ENCODE measurements around the gene TP53RK. TPM values are rescaled to one million over a fixed set of nuclear protein-coding genes. Genes with fewer than 3 reads are reported as not detected.

TP53RK gene
- total RNA-seq, 1 donor from 2014 or later, result 15.9 TPM

DNA sequence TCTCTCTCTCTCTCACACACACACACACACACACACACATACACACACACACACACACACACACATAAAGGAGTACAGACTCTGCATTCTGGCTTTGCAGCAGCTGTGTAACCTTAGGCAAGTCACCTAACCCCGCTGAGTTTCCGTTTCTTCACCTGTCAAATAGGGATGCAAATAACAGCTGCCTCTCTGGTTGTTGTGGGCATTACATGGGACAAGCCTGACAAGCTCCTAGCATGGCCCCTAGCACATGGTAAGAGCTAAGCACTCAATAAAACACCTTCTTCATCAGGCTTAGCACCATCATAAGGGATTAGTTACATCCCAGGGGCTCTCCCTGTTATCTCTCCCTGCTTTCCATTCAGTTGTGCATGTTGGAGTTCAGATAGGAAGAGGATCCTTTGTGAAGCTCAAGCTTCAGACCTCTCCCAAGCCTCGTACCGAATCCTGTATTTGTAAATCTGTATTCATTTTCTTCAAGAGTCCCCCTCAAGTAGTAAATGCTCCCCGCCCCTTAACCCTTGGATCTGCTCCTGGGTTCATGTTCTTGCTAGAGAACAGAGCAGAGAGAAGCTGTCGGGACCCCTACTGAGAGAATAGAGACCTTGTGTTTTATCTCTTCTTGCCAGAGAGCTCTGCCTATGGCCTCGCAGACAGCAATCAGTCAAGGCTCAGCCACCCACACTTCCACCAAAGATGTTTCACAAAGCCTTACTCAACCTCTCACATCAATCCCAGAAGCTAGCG lies 40.2 kb downstream of the TP53RK start:
- Mint-ChIP-seq H3K4me3 (no peak overlapping the region), H3K4me1 (peaks cover 40% of the 10 kb centered on the region), H3K36me3 (no peaks in the 10 kb centered on the region), H3K27ac (peak overlapping the region; percentile 14), H3K9me3 (no peaks in the 10 kb centered on the region), H3K27me3 (ENCODE audit: insufficient read depth, low read depth) (peaks cover 4% of the 10 kb centered on the region)
- Histone ChIP-seq H3K4me2 (peak overlapping the region; percentile 43), H3K27me3 (peaks cover 46% of the 10 kb centered on the region), H2AFZ (replicated peaks) (no peak overlapping the region), H3K4me3 (no peak overlapping the region), H4K20me1 (ENCODE audit: low read depth) (peaks cover 16% of the 10 kb centered on the region), H3K36me3 (no peaks in the 10 kb centered on the region), H3K79me2 (ENCODE audit: low read depth) (no peaks in the 10 kb centered on the region), H3K9ac (no peak overlapping the region), H3K27ac (no peak overlapping the region), H3K4me1 (peaks cover 34% of the 10 kb centered on the region), H3K9me3 (ENCODE audit: low read depth) (no peaks in the 10 kb centered on the region), H3F3A (ENCODE audit: low read depth) (peaks cover 36% of the 10 kb centered on the region)
- no peak for TF ChIP-seq EZH2phosphoT487 (IDR thresholded peaks at IDR 0.05)
- peak; percentile 19 for TF ChIP-seq CTCF (IDR thresholded peaks at IDR 0.05)
- DNase-seq (ENCODE audit: low spot score), result peak; percentile 38

GRCh38 chr20:46647469-46647868 lies 41.8 kb downstream of the TP53RK start:
- Histone ChIP-seq H3K9ac (no peak overlapping the region), H3K4me2 (peak overlapping the region; percentile 16), H3K27ac (no peak overlapping the region), H4K20me1 (ENCODE audit: low read depth) (peaks cover 16% of the 10 kb centered on the region), H3K4me1 (peaks cover 34% of the 10 kb centered on the region), H3K79me2 (ENCODE audit: low read depth) (no peaks in the 10 kb centered on the region), H3K4me3 (no peak overlapping the region), H3K27me3 (peaks cover 46% of the 10 kb centered on the region), H3F3A (ENCODE audit: low read depth) (peaks cover 36% of the 10 kb centered on the region), H3K36me3 (no peaks in the 10 kb centered on the region), H3K9me3 (ENCODE audit: low read depth) (no peaks in the 10 kb centered on the region), H2AFZ (replicated peaks) (no peak overlapping the region)
- H3K4me3 Mint-ChIP-seq, result no peak overlapping the region
- peaks cover 4% of the 10 kb centered on the region for H3K27me3 Mint-ChIP-seq (ENCODE audit: insufficient read depth, low read depth)
- no peaks in the 10 kb centered on the region for H3K9me3 Mint-ChIP-seq
- H3K36me3 Mint-ChIP-seq, result no peaks in the 10 kb centered on the region
- peaks cover 47% of the 10 kb centered on the region for H3K4me1 Mint-ChIP-seq
- H3K27ac Mint-ChIP-seq, result no peak overlapping the region
- TF ChIP-seq EZH2phosphoT487 (IDR thresholded peaks at IDR 0.05), result no peak
- TF ChIP-seq EZH2 (IDR thresholded peaks at IDR 0.05), result no peak
- no peak for TF ChIP-seq CTCF (IDR thresholded peaks at IDR 0.05)
- DNase-seq (ENCODE audit: low spot score), result peak; percentile 37

GRCh38 chr20:46646659-46647380 lies 42.4 kb downstream of the TP53RK start:
- no peak overlapping the region for H3K27ac Mint-ChIP-seq
- peaks cover 34% of the 10 kb centered on the region for H3K4me1 ChIP-seq
- H3K9me3 ChIP-seq (ENCODE audit: low read depth), result no peaks in the 10 kb centered on the region
- peaks cover 4% of the 10 kb centered on the region for H3K27me3 Mint-ChIP-seq (ENCODE audit: insufficient read depth, low read depth)
- H2AFZ ChIP-seq (replicated peaks), result no peak overlapping the region
- no peaks in the 10 kb centered on the region for H3K79me2 ChIP-seq (ENCODE audit: low read depth)
- no peak for DNase-seq (ENCODE audit: low spot score)
- no peak overlapping the region for H3K4me2 ChIP-seq
- H3K36me3 Mint-ChIP-seq, result no peaks in the 10 kb centered on the region
- no peak overlapping the region for H3K9ac ChIP-seq
- H3K4me1 Mint-ChIP-seq, result peaks cover 51% of the 10 kb centered on the region
- H3K9me3 Mint-ChIP-seq, result no peaks in the 10 kb centered on the region
- H3K27ac ChIP-seq, result no peak overlapping the region
- H4K20me1 ChIP-seq (ENCODE audit: low read depth), result peaks cover 16% of the 10 kb centered on the region
- TF ChIP-seq EZH2phosphoT487 (IDR thresholded peaks at IDR 0.05) (no peak), EZH2 (IDR thresholded peaks at IDR 0.05) (no peak), CTCF (IDR thresholded peaks at IDR 0.05) (no peak)
- no peaks in the 10 kb centered on the region for H3K36me3 ChIP-seq
- H3K4me3 ChIP-seq, result no peak overlapping the region
- H3K27me3 ChIP-seq, result peaks cover 41% of the 10 kb centered on the region
- H3F3A ChIP-seq (ENCODE audit: low read depth), result peaks cover 33% of the 10 kb centered on the region
- no peak overlapping the region for H3K4me3 Mint-ChIP-seq

Measured in neural progenitor cell (in vitro differentiated cells).